Transverse colon (tissue), 4 donors: ENCODE results near the gene SEMA3F.

Experiments
- EP300 ChIP-seq: sonication (generic); formaldehyde crosslinking; IDR thresholded peaks from one replicate; pipeline ENCODE4 v1.6.1; 2017; ENCODE audit warnings: antibody characterized with exemption, low read depth
- POLR2A ChIP-seq: fragments of 450-650 bp; IDR thresholded peaks from one replicate; pipeline ENCODE4 v1.6.1; 2016; ENCODE audit warnings: antibody characterized with exemption, mild to moderate bottlenecking, moderate library complexity
- POLR2AphosphoS5 ChIP-seq, 3 donors: sonication (generic); formaldehyde crosslinking; IDR thresholded peaks; one replicate each; pipeline ENCODE4 v1.6.1; 2016; ENCODE audit warnings: antibody characterized with exemption in 3 of 3
- TF ChIP-seq, protein P1 (sequence below), 5 experiments: fragments of 200-600 bp in 3 of 5; fragments of 450-650 bp in 2 of 5; sonication (generic) in 3 of 5; IDR thresholded peaks; 1 replicate in 2 of 5; 2 replicates in 3 of 5; pipeline ENCODE4 v1.5.1; 2016 to 2017; ENCODE audit warnings: antibody characterized with exemption in 5 of 5, inconsistent platforms in 3 of 5, mild to moderate bottlenecking in 2 of 5, moderate library complexity in 1 of 5

DNA sequence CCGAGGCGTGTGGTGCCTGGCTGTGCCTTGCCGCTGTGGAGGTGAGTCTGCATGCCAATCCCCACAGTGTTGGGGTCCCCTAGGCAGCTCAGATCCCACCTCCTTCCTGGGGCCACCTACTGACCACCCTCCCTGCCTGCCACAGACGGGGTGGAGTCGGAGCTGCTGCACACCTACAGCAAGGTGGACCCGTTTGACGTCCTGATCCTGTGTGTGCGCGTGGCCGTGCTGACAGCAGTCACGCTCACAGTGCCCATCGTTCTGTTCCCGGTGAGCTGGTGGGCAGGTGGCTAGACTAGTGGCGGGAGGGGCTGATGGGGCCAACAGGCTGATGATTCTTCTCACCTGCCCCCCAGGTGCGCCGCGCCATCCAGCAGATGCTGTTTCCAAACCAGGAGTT, 63.3 kb downstream of the SEMA3F start:
- TF ChIP-seq, protein P1, sequence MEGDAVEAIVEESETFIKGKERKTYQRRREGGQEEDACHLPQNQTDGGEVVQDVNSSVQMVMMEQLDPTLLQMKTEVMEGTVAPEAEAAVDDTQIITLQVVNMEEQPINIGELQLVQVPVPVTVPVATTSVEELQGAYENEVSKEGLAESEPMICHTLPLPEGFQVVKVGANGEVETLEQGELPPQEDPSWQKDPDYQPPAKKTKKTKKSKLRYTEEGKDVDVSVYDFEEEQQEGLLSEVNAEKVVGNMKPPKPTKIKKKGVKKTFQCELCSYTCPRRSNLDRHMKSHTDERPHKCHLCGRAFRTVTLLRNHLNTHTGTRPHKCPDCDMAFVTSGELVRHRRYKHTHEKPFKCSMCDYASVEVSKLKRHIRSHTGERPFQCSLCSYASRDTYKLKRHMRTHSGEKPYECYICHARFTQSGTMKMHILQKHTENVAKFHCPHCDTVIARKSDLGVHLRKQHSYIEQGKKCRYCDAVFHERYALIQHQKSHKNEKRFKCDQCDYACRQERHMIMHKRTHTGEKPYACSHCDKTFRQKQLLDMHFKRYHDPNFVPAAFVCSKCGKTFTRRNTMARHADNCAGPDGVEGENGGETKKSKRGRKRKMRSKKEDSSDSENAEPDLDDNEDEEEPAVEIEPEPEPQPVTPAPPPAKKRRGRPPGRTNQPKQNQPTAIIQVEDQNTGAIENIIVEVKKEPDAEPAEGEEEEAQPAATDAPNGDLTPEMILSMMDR (IDR thresholded peaks at IDR 0.05), result no peak
- TF ChIP-seq POLR2A (no peak), EP300 (no peak), POLR2AphosphoS5 (IDR thresholded peaks at IDR 0.05) (no peak)
